Measurements from ENCODE around the gene TMEM94.

Gene TMEM94

DNA sequence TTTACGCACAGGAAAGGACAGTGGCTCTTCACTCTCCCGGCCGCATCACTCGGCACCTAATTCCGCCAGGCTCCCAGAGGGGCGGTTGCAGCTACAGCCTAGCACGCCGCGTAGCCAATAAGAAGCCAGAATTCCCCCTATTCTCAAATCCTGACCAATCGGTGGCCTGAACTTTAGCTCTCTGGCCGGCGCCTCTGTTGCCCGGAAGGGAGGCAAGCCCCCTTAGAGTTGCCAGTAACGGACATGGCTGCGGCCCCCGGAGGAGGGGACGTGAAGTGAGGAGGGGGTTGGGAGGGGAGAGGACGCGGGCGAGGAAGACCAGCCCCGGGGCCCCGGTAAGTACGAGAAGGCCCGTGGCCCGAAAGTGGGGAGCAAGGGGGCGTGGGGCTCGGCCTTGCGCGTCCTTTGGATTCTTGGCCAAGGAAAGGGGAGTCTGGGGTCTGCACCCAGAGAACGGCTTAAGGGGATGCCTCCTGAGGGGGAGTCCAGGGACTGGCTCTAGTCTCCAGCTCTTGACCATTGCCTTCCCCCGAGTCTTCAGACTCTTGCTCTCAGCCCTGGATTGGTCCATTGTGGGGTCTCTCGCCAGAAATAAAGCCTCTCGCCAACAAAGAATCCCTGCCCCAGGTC lies at the start of gene TMEM94:
Gene TMEM94, plus strand, starts transcription at position 219 of the 630 bp plus-strand sequence. CDS start 15,271 bp downstream, outside the sequence.
- POLR2A ChIA-PET = interaction anchor here (0.6 to 1.1 kb wide), 4 partner anchors 44 to 765 kb away, joined by 3 to 4 read pairs (median 3); partner anchors contain the start of genes FDXR and SLC25A19
- TF ChIP-seq, protein P1, sequence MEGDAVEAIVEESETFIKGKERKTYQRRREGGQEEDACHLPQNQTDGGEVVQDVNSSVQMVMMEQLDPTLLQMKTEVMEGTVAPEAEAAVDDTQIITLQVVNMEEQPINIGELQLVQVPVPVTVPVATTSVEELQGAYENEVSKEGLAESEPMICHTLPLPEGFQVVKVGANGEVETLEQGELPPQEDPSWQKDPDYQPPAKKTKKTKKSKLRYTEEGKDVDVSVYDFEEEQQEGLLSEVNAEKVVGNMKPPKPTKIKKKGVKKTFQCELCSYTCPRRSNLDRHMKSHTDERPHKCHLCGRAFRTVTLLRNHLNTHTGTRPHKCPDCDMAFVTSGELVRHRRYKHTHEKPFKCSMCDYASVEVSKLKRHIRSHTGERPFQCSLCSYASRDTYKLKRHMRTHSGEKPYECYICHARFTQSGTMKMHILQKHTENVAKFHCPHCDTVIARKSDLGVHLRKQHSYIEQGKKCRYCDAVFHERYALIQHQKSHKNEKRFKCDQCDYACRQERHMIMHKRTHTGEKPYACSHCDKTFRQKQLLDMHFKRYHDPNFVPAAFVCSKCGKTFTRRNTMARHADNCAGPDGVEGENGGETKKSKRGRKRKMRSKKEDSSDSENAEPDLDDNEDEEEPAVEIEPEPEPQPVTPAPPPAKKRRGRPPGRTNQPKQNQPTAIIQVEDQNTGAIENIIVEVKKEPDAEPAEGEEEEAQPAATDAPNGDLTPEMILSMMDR (IDR thresholded peaks at IDR 0.05; ENCODE audit: control extremely low read depth, extremely low read depth, low read depth, missing control alignments) = no peak
- CTCF ChIA-PET = interaction anchor here (0.6 to 2.7 kb wide), 11 partner anchors 9 to 297 kb away, joined by 3 to 7 read pairs (median 4); partner anchors contain the start of genes MIF4GD and TSEN54
- peak; percentile 96 for DNase-seq (ENCODE audit: extremely low spot score)

DNA sequence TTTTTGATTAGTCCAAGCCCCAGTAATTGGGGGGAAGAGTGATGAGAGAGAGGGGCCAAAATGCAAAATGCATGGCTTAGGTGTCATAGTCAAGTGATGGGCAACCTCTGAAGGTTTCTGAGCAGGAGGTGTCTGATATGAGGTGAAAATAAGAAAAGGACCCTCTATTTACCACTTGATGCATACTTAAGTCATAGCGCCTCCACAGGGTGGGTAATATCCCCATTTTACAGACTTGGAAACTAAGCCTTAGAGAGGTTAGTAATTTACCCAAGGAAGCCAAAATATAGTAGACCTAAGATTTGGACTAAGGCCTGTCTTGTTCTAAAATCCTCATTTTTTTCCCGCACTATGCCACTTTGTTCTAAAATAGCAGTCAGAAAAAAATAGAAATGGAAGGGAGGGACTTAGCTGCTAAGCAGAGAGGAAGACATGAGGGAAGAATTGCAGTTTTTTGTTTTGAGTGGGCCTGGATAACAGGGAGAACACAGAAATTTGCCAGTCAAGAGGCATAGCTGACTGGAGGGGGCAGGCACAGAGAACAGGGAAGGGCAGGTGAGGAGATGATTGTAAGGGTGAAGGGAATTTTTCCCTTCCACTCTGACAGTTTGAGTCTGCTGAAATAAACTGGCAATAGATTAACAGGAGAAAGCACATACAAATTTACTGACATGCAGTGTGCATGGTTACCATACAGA lies 48.6 kb upstream of the TMEM94 start:
- CTCF ChIA-PET = interaction anchor here (1.1 to 4.8 kb wide), 5 partner anchors 41 to 137 kb away, joined by 3 to 32 read pairs (median 4); partner anchors contain the start of genes MIF4GD and SLC25A19
- TF ChIP-seq, protein P1 (IDR thresholded peaks at IDR 0.05; ENCODE audit: control extremely low read depth, extremely low read depth, low read depth, missing control alignments) = no peak
- no peak for DNase-seq (ENCODE audit: extremely low spot score)
- POLR2A ChIA-PET = no interaction called here

DNA sequence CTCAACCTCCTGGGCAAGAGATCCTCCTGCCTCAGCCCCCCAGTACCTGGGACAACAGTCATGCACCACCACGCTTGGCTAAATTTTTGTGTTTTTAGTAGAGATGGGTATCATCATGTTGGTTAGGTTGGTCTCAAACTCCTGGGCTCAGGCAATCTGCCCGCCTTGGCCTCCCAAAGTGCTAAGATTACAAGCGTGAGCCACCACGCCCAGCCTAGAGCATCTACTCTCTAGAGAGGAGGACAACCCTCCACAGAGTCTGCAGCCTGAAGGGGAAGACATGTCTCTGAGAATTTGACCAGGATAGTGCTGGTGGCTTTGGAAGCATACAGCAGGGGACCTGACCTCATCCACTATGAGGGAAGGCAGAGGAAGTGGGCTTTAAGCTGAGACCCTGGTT lies 46.3 kb upstream of the TMEM94 start:
- TF ChIP-seq, protein P1 (IDR thresholded peaks at IDR 0.05; ENCODE audit: control extremely low read depth, extremely low read depth, low read depth, missing control alignments) = no peak
- CTCF ChIA-PET = interaction anchor here (1.8 to 3.5 kb wide), 4 partner anchors 139 to 449 kb away, joined by 4 to 17 read pairs (median 6); partner anchors contain the start of genes GGA3, MIF4GD and MRPS7
- no peak for DNase-seq (ENCODE audit: extremely low spot score)
- POLR2A ChIA-PET = interaction anchor here (1.4 kb wide), 1 partner anchor 161 kb away, joined by 3 read pairs; no protein-coding TSS in a partner anchor

DNA sequence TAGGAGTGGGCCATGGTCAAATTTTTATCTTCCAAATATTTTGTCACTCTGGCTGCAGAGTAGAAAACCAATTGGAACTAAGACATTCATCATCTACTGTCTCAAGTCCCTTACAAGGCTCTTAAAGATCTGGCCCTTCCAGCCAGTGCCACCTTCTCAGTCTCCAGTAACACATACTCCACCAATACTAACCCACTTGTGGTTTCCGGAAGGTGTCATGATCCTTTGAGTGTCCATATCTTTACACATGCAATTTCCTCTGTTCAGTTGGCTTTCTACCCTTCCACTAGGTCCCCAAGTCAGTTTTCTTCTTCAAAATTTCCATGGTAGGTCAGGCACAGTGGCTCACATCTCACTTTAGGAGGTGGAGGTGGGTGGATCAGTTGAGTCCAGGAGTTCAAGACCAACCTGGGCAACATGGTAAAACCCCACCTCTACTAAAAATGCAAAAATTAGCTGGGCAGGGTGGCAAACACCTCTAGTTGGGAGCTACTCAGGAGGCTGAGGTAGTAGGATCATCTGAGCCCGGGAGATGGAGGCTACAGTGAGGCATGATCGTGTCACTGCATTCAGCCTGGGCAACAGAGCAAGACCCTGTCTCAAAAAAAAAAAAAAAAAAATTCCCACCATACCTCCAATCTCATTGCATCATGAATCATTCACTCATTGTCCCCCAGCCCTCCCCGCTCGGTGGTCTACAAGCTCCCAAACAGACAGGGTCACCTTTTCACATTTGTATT lies 44.9 kb upstream of the TMEM94 start:
- CTCF ChIA-PET = interaction anchor here (1.1 to 3.5 kb wide), 28 partner anchors 10 to 449 kb away, joined by 3 to 34 read pairs (median 5); partner anchors contain the start of genes LLGL2, MIF4GD, MRPS7 and NUP85
- POLR2A ChIA-PET = interaction anchor here (0.6 to 1.1 kb wide), 3 partner anchors 113 to 141 kb away, joined by 4 to 10 read pairs (median 7); partner anchors contain the start of genes MIF4GD and SLC25A19
- DNase-seq (ENCODE audit: extremely low spot score) = no peak
- TF ChIP-seq, protein P1 (IDR thresholded peaks at IDR 0.05; ENCODE audit: control extremely low read depth, extremely low read depth, low read depth, missing control alignments) = no peak

DNA sequence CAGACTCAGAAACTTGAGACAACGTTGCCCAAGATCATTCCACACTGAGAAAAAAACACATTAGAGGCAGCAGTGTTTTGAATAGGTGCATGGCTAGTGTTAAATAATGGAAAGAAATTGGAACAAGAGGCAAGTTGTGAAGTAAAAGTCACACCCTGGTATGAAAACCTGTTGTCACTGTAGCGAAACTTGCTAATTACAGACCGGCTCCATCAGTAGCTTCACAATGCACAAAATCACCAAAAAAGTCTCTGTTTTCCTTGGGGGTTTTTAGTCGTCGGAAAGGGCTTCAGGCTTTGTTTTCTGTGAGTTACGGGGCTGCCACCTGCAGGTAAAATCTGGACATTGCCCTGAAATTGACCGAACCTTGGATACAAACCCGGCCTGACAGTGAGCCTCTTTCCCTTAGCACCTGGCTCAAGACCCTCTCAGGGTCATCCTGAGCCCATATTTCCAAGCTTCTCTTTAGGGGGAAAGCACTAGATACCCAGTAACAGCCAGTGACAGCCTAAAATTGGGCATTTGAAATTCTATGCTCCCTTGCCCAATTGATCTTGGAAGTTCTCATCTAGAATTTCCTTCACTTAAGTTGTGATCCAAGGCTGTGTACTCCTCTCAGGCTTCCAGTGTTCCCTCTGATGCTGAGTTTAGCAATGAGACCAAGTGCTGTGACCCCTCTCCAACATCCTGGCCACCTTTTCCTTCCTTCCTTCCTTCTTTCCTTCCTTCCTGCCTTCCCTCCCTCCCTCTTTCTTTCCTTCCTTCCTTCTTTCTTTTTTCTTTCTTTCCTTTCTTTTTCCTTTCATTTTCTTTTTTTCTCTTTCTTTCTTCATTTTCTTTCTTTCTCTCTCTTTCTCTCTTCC lies 43.7 kb upstream of the TMEM94 start:
- peak; percentile 77 for DNase-seq (ENCODE audit: extremely low spot score)
- TF ChIP-seq, protein P1 (IDR thresholded peaks at IDR 0.05; ENCODE audit: control extremely low read depth, extremely low read depth, low read depth, missing control alignments) = peak; percentile 65
- CTCF ChIA-PET = interaction anchor here (0.7 to 3.5 kb wide), 39 partner anchors 10 to 452 kb away, joined by 3 to 34 read pairs (median 4); partner anchors contain the start of genes LLGL2, MIF4GD, MRPS7 and NUP85
- POLR2A ChIA-PET = interaction anchor here (0.9 to 1.1 kb wide), 3 partner anchors 43 to 142 kb away, joined by 4 to 10 read pairs (median 7); partner anchors contain the start of genes MIF4GD and TMEM94

Data from GM10248 (cell line).